Left kidney (tissue), 2 donors: Measurements from ENCODE around the gene EXOC4. TPM values are rescaled to one million over a fixed set of nuclear protein-coding genes. Genes with fewer than 3 reads are reported as not detected.
"Not testable (repeated sequence)": the region's sequence is repeated elsewhere in the genome, so short reads cannot be mapped to it uniquely, and the experiment has no call there.

Source experiments
- DNase-seq: peaks from one replicate; pipeline ENCODE4 v3.0.0-alpha.2; 2013
- polyA plus RNA-seq: library from polyadenylated mRNA; unstranded; fragments of 120-200 nt; gene quantifications from one replicate; pipeline ENCODE4 v1.2.1, GENCODE V29; 2013; ENCODE audit not compliant: insufficient read length

Gene EXOC4
- polyA plus RNA-seq, 1 donor = 72.1 TPM

- no peak for DNase-seq
Measured at GRCh38 chr7:133274265-133274664, 21.4 kb downstream of the EXOC4 start.

- no peak for DNase-seq
Measured at GRCh38 chr7:133275008-133275407, 22.1 kb downstream of the EXOC4 start.

- no peak for DNase-seq
Measured at GRCh38 chr7:133275446-133276095, 22.7 kb downstream of the EXOC4 start.

GRCh38 chr7:133278975-133279374, 26.1 kb downstream of the EXOC4 start:
- DNase-seq = not testable (repeated sequence)

GRCh38 chr7:133282094-133282493, 29.2 kb downstream of the EXOC4 start:
- DNase-seq = no peak

GRCh38 chr7:133284092-133284491, 31.2 kb downstream of the EXOC4 start:
- DNase-seq = no peak

- no peak for DNase-seq
Measured at GRCh38 chr7:133288970-133289369, 36.1 kb downstream of the EXOC4 start.

GRCh38 chr7:133290041-133290440, 37.2 kb downstream of the EXOC4 start:
- DNase-seq = no peak

- no peak for DNase-seq
Measured at GRCh38 chr7:133290676-133291333, 37.9 kb downstream of the EXOC4 start.

GRCh38 chr7:133292631-133293030, 39.8 kb downstream of the EXOC4 start:
- DNase-seq = no peak

- no peak for DNase-seq
Measured at GRCh38 chr7:133293384-133294160, 40.7 kb downstream of the EXOC4 start.

- DNase-seq = no peak
Measured at GRCh38 chr7:133294234-133294633, 41.4 kb downstream of the EXOC4 start.

GRCh38 chr7:133295484-133295883, 42.6 kb downstream of the EXOC4 start:
- no peak for DNase-seq

GRCh38 chr7:133297093-133297492, 44.2 kb downstream of the EXOC4 start:
- DNase-seq = no peak

- no peak for DNase-seq
Measured at GRCh38 chr7:133298080-133298479, 45.2 kb downstream of the EXOC4 start.

- DNase-seq = no peak
Measured at GRCh38 chr7:133299676-133300075, 46.8 kb downstream of the EXOC4 start.

- DNase-seq = no peak
Measured at GRCh38 chr7:133300088-133300487, 47.2 kb downstream of the EXOC4 start.

GRCh38 chr7:133300811-133301210, 47.9 kb downstream of the EXOC4 start:
- DNase-seq = no peak

GRCh38 chr7:133301444-133301843, 48.6 kb downstream of the EXOC4 start:
- DNase-seq = peak; percentile 24

- DNase-seq = no peak
Measured at GRCh38 chr7:133303372-133303771, 50.5 kb downstream of the EXOC4 start.

GRCh38 chr7:133303931-133304330, 51.1 kb downstream of the EXOC4 start:
- no peak for DNase-seq

- no peak for DNase-seq
Measured at GRCh38 chr7:133309333-133309732, 56.5 kb downstream of the EXOC4 start.

- peak; percentile 32 for DNase-seq
Measured at GRCh38 chr7:133310232-133310862, 57.5 kb downstream of the EXOC4 start.
